GM12878 (cell line): ENCODE data around the gene LTN1. TPM values are rescaled to one million over a fixed set of nuclear protein-coding genes. Genes with fewer than 3 reads are reported as not detected.

ENCODE experiments used
- ATAC-seq: fragments of 200-7000 bp; cut with Tn5 transposase; 3 replicates; pipeline ENCODE4 v1.9.1; 2020; ENCODE audit warnings: mild to moderate bottlenecking, moderate library complexity
- BruUV-seq: library from RNA; stranded (reverse); fragments of 400-500 nt; replicated peaks from 2 replicates; lab custom pipeline; 2021; lab: Mats Ljungman, UMichigan
- CTCF ChIA-PET: fragments of 300-600 bp; sonication (Branson Sonifier 250); formaldehyde crosslinking; extraction: SDS; loops from one replicate; lab custom pipeline; 2021; ENCODE audit warnings: inconsistent platforms; lab: Yijun Ruan, JAX
- POLR2A ChIA-PET: fragments of 350-600 bp; formaldehyde crosslinking; extraction: SDS; loops from one replicate; lab custom pipeline; 2021; ENCODE audit warnings: inconsistent platforms; lab: Charles Lee
- RAD21 ChIA-PET: fragments of 300-600 bp; sonication (Branson Sonifier 250); formaldehyde crosslinking; loops from one replicate; lab custom pipeline; 2023; ENCODE audit warnings: antibody characterized with exemption; ENCODE audit not compliant: unreplicated experiment; lab: Charles Lee
- SMC1A ChIA-PET: fragments of 300-600 bp; sonication (Branson Sonifier 250); formaldehyde crosslinking; loops from one replicate; lab custom pipeline; 2023; ENCODE audit not compliant: unreplicated experiment, uncharacterized antibody; lab: Charles Lee
- DNase-seq: peaks from one replicate; pipeline ENCODE4 v3.0.0-alpha.2; 2011; ENCODE audit warnings: low read depth, low spot score
- FAIRE-seq: peaks from 3 replicates; lab custom pipeline; 2011; peaks lifted over from hg19 to GRCh38; lab: Jason Lieb, UNC
- H2AFZ ChIP-seq: 2 replicates; pipeline ENCODE4 v1.6.0; 2011; ENCODE audit warnings: low read depth, low read length, control low read depth; ENCODE audit not compliant: control insufficient read depth
- H3K27ac ChIP-seq: 2 replicates; pipeline ENCODE4 v1.5.1; 2011; ENCODE audit warnings: control low read depth; ENCODE audit not compliant: control insufficient read depth, insufficient read depth
- H3K27me3 ChIP-seq, 2 experiments: replicated peaks in 1 of 2; 2 replicates each; pipeline versions ENCODE4 v1.6.0 to v1.6.1; 2011; ENCODE audit warnings: low read length in 1 of 2; ENCODE audit not compliant: control insufficient read depth in 2 of 2, insufficient read depth in 2 of 2
- H3K36me3 ChIP-seq, 2 experiments: 2 replicates each; pipeline ENCODE4 v1.5.1; 2011; ENCODE audit warnings: low read length in 1 of 2; ENCODE audit not compliant: control insufficient read depth in 2 of 2, insufficient read depth in 2 of 2
- H3K4me1 ChIP-seq: 2 replicates; pipeline ENCODE4 v1.6.1; 2011; ENCODE audit warnings: mild to moderate bottlenecking, low read length, moderate library complexity, mixed read lengths; ENCODE audit not compliant: control insufficient read depth, insufficient read depth
- H3K4me2 ChIP-seq: 2 replicates; pipeline ENCODE4 v1.6.0; 2011; ENCODE audit warnings: control low read depth; ENCODE audit not compliant: control insufficient read depth, insufficient read depth
- H3K4me3 ChIP-seq: fragments of 200-600 bp; sonication (generic); 2 replicates; pipeline ENCODE4 v1.5.1; 2016
- H3K79me2 ChIP-seq: 2 replicates; pipeline ENCODE4 v1.6.0; 2011; ENCODE audit warnings: low read length; ENCODE audit not compliant: control insufficient read depth, insufficient read depth
- H3K9ac ChIP-seq: 2 replicates; pipeline ENCODE4 v1.8.0; 2011; ENCODE audit warnings: low read length, control low read depth, mixed read lengths; ENCODE audit not compliant: control insufficient read depth, insufficient read depth
- H3K9me3 ChIP-seq: replicated peaks from 3 replicates; pipeline ENCODE4 v1.5.1; 2011; ENCODE audit warnings: mild to moderate bottlenecking, low read length; ENCODE audit not compliant: control insufficient read depth, insufficient read depth
- H4K20me1 ChIP-seq: 2 replicates; pipeline ENCODE4 v1.6.0; 2011; ENCODE audit not compliant: control insufficient read depth, insufficient read depth
- BHLHE40 ChIP-seq, 2 experiments: fragments of 450-650 bp in 1 of 2; IDR thresholded peaks; 2 replicates each; pipeline ENCODE4 v1.6.1; 2011 to 2017; ENCODE audit warnings: low read depth in 2 of 2, borderline replicate concordance in 1 of 2, improper control_type of control experiment in 1 of 2, low read length in 1 of 2, mild to moderate bottlenecking in 1 of 2
- DPF2 ChIP-seq: fragments of 450-650 bp; IDR thresholded peaks from 2 replicates; pipeline ENCODE4 v1.6.1; 2017; ENCODE audit warnings: mild to moderate bottlenecking
- HDAC6 ChIP-seq: fragments of 200-600 bp; sonication (generic); IDR thresholded peaks from one replicate; pipeline ENCODE4 v1.8.0; 2017; ENCODE audit warnings: antibody characterized with exemption; ENCODE audit not compliant: unreplicated experiment
- JUNB ChIP-seq: IDR thresholded peaks from 2 replicates; pipeline ENCODE4 v1.6.1; 2016; ENCODE audit warnings: antibody characterized with exemption, mild to moderate bottlenecking
- MYB ChIP-seq: fragments of 150-350 bp; IDR thresholded peaks from 2 replicates; pipeline ENCODE4 v1.6.1; 2014; ENCODE audit warnings: mild to moderate bottlenecking, low read depth, low read length, borderline replicate concordance
- SMAD1 ChIP-seq: fragments of 450-650 bp; IDR thresholded peaks from 2 replicates; pipeline ENCODE4 v1.6.1; 2018; ENCODE audit warnings: mild to moderate bottlenecking, low read depth; ENCODE audit not compliant: partially characterized antibody
- STAT1 ChIP-seq: fragments of 450-650 bp; conservative IDR thresholded peaks from 2 replicates; pipeline ENCODE4 v1.6.1; 2014; ENCODE audit warnings: antibody characterized with exemption, mild to moderate bottlenecking
- TBL1XR1 ChIP-seq: IDR thresholded peaks from 2 replicates; pipeline ENCODE4 v1.6.1; 2012; ENCODE audit warnings: low read depth, low read length, improper control_type of control experiment
- YBX1 ChIP-seq: fragments of 450-650 bp; IDR thresholded peaks from 2 replicates; pipeline ENCODE4 v1.6.1; 2016; ENCODE audit warnings: antibody characterized with exemption
- WGBS: methylation state at CpG from one replicate; pipeline ENCODE4 v1.1.6; 2016; ENCODE audit warnings: low lambda C conversion rate; ENCODE audit not compliant: insufficient replicate concordance, insufficient coverage; ENCODE audit errors: missing lambda C conversion rate; 5-methylcytosine and 5-hydroxymethylcytosine counted together
- in situ Hi-C: fragments of 300-500 bp; cut with MboI; formaldehyde crosslinking; loops from 9 replicates; pipeline ENCODE4 v1.14.3; 2018; ENCODE audit warnings: mixed read lengths
- intact Hi-C: fragments of 100-400 bp; cut with micrococcal nuclease; formaldehyde crosslinking; loops from one replicate; pipeline ENCODE4 v1.14.2; 2022; ENCODE audit not compliant: unreplicated experiment
- polyA plus RNA-seq, 11 experiments: library from polyadenylated mRNA; depleted of rRNA in 4 of 11; unstranded in 6 of 11; stranded (reverse) in 5 of 11; fragments of >200 nt; fragmentation: Nextera tagmentation in 4 of 11; fragmentation: Illumina TruSeq in 1 of 11; extraction: Ambion mirVana in 4 of 11; extraction: Trizol in 1 of 11; gene quantifications; 1 replicate in 1 of 11; 2 replicates in 10 of 11; pipeline versions ENCODE4 v1.2.1 to v1.2.3, GENCODE V29; 2011 to 2016; ENCODE audit warnings: inconsistent platforms in 2 of 11, missing spikeins in 2 of 11, low read depth in 1 of 11
- total RNA-seq, 4 experiments: library from RNA; depleted of rRNA in 3 of 4; stranded (reverse); fragments of >200 nt in 3 of 4; fragmentation: Illumina TruSeq in 1 of 4; extraction: Trizol in 1 of 4; gene quantifications; 2 replicates each; pipeline versions ENCODE4 v1.2.1 to v1.2.3, GENCODE V29; 2013 to 2021
- TF ChIP-seq, protein P1 (sequence below): IDR thresholded peaks from 2 replicates; pipeline ENCODE4 v1.6.1; 2011; ENCODE audit warnings: mild to moderate bottlenecking, low read depth, low read length, moderate library complexity; ENCODE audit not compliant: insufficient replicate concordance
- TF ChIP-seq, protein P2 (sequence below): fragments of 450-650 bp; IDR thresholded peaks from 2 replicates; pipeline ENCODE4 v1.6.1; 2017; ENCODE audit warnings: low read depth, mild to moderate bottlenecking, moderate library complexity
- TF ChIP-seq, protein P3 (sequence below): fragments of 450-650 bp; IDR thresholded peaks from 2 replicates; pipeline ENCODE4 v1.6.1; 2017; ENCODE audit warnings: mild to moderate bottlenecking, moderate library complexity
- TF ChIP-seq, protein P4 (sequence below): fragments of 450-650 bp; IDR thresholded peaks from 2 replicates; pipeline ENCODE4 v1.6.1; 2016; ENCODE audit warnings: mild to moderate bottlenecking

The LTN1 gene
- total and polyA plus RNA-seq, 10 of the 15 experiments (the other 5 are each of a cell fraction or from before 2014, with no cell fraction given), result 3.5 to 17.3 (median 12.3) TPM

DNA sequence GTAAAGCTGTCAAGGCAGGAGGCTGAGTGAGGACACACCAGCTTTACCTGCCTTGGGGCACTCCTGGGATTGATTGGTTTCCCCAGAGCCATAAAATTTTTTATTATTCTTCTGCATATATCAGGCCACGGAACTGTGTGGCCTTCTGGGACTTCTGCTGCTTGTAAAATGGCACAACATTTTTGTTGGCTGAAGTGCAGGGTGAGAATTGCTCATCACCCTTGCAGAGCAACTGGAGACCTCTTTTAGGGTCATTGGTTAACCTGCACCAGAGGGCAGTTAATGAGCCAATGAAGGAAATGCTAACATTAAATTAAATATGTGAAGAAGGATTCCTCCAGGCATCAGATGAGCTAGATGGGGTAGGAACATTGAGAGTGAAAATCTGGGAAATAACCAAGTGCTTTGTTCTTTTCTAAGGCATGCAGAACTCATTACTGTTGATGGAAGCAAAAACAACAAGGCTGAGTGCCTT, 87.7 kb downstream of the LTN1 start:
- DNase-seq (no peak), FAIRE-seq (no peak), ATAC-seq (no peak)
- ChIA-PET POLR2A (no interaction called here), SMC1A (no interaction called here), RAD21 (no interaction called here), CTCF (no interaction called here)
- no peaks in the 10 kb centered on the region for H3K4me1 ChIP-seq
- H3K36me3 ChIP-seq, result no peaks in the 10 kb centered on the region
- H2AFZ ChIP-seq, result no peak overlapping the region
- intact Hi-C loops, result no loop called here
- BruUV-seq, result no TSS peak
- in situ Hi-C loops, result no loop called here
- H3K9ac ChIP-seq, result no peak overlapping the region
- no peaks in the 10 kb centered on the region for H3K9me3 ChIP-seq
- no peak overlapping the region for H3K4me2 ChIP-seq
- no peaks in the 10 kb centered on the region for H3K79me2 ChIP-seq
- no peak overlapping the region for H3K4me3 ChIP-seq
- H4K20me1 ChIP-seq, result no peaks in the 10 kb centered on the region
- H3K27me3 ChIP-seq, result no peaks in the 10 kb centered on the region
- H3K27ac ChIP-seq, result no peak overlapping the region
- WGBS, result 0% methylated on average over 1 of the region's 1 CpG
- TF ChIP-seq, protein P1, sequence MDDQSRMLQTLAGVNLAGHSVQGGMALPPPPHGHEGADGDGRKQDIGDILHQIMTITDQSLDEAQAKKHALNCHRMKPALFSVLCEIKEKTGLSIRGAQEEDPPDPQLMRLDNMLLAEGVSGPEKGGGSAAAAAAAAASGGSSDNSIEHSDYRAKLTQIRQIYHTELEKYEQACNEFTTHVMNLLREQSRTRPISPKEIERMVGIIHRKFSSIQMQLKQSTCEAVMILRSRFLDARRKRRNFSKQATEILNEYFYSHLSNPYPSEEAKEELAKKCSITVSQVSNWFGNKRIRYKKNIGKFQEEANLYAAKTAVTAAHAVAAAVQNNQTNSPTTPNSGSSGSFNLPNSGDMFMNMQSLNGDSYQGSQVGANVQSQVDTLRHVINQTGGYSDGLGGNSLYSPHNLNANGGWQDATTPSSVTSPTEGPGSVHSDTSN, result no peak
- TF ChIP-seq, protein P2, sequence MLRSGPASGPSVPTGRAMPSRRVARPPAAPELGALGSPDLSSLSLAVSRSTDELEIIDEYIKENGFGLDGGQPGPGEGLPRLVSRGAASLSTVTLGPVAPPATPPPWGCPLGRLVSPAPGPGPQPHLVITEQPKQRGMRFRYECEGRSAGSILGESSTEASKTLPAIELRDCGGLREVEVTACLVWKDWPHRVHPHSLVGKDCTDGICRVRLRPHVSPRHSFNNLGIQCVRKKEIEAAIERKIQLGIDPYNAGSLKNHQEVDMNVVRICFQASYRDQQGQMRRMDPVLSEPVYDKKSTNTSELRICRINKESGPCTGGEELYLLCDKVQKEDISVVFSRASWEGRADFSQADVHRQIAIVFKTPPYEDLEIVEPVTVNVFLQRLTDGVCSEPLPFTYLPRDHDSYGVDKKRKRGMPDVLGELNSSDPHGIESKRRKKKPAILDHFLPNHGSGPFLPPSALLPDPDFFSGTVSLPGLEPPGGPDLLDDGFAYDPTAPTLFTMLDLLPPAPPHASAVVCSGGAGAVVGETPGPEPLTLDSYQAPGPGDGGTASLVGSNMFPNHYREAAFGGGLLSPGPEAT, result no peak
- TF ChIP-seq, protein P3, sequence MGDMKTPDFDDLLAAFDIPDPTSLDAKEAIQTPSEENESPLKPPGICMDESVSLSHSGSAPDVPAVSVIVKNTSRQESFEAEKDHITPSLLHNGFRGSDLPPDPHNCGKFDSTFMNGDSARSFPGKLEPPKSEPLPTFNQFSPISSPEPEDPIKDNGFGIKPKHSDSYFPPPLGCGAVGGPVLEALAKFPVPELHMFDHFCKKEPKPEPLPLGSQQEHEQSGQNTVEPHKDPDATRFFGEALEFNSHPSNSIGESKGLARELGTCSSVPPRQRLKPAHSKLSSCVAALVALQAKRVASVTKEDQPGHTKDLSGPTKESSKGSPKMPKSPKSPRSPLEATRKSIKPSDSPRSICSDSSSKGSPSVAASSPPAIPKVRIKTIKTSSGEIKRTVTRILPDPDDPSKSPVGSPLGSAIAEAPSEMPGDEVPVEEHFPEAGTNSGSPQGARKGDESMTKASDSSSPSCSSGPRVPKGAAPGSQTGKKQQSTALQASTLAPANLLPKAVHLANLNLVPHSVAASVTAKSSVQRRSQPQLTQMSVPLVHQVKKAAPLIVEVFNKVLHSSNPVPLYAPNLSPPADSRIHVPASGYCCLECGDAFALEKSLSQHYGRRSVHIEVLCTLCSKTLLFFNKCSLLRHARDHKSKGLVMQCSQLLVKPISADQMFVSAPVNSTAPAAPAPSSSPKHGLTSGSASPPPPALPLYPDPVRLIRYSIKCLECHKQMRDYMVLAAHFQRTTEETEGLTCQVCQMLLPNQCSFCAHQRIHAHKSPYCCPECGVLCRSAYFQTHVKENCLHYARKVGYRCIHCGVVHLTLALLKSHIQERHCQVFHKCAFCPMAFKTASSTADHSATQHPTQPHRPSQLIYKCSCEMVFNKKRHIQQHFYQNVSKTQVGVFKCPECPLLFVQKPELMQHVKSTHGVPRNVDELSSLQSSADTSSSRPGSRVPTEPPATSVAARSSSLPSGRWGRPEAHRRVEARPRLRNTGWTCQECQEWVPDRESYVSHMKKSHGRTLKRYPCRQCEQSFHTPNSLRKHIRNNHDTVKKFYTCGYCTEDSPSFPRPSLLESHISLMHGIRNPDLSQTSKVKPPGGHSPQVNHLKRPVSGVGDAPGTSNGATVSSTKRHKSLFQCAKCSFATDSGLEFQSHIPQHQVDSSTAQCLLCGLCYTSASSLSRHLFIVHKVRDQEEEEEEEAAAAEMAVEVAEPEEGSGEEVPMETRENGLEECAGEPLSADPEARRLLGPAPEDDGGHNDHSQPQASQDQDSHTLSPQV, result no peak
- TF ChIP-seq DPF2 (no peak), JUNB (no peak), YBX1 (no peak), BHLHE40 (IDR thresholded peaks at IDR 0.05; ENCODE audit: borderline replicate concordance in 1 of 2, low read depth in 2 of 2, low read length in 1 of 2) (no peak), MYB (no peak), HDAC6 (no peak), STAT1 (no peak), TBL1XR1 (no peak), SMAD1 (no peak)
- TF ChIP-seq, protein P4, sequence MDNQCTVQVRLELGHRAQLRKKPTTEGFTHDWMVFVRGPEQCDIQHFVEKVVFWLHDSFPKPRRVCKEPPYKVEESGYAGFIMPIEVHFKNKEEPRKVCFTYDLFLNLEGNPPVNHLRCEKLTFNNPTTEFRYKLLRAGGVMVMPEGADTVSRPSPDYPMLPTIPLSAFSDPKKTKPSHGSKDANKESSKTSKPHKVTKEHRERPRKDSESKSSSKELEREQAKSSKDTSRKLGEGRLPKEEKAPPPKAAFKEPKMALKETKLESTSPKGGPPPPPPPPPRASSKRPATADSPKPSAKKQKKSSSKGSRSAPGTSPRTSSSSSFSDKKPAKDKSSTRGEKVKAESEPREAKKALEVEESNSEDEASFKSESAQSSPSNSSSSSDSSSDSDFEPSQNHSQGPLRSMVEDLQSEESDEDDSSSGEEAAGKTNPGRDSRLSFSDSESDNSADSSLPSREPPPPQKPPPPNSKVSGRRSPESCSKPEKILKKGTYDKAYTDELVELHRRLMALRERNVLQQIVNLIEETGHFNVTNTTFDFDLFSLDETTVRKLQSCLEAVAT, result no peak
